Nephron (organoid): ENCODE data around the gene PARVA.

Source experiments
- H3K27ac Mint-ChIP-seq, 3 experiments: 2 replicates each; pipeline ENCODE4 v1.8.0; 2020; ENCODE audit warnings: mixed read lengths in 3 of 3, mild to moderate bottlenecking in 2 of 3, moderate library complexity in 1 of 3
- H3K27me3 Mint-ChIP-seq: 2 replicates; pipeline ENCODE4 v1.8.0; 2021; ENCODE audit warnings: low read depth, mild to moderate bottlenecking, moderate library complexity, mixed read lengths
- H3K36me3 Mint-ChIP-seq: 2 replicates; pipeline ENCODE4 v1.8.0; 2020; ENCODE audit warnings: low read depth, mixed read lengths
- H3K4me1 Mint-ChIP-seq: 2 replicates; pipeline ENCODE4 v1.8.0; 2020; ENCODE audit warnings: mixed read lengths
- H3K4me3 Mint-ChIP-seq, 3 experiments: 2 replicates each; pipeline ENCODE4 v1.8.0; 2020; ENCODE audit warnings: mild to moderate bottlenecking in 3 of 3, mixed read lengths in 3 of 3, moderate library complexity in 2 of 3
- H3K9me3 Mint-ChIP-seq: 2 replicates; pipeline ENCODE4 v1.8.0; 2020; ENCODE audit warnings: mixed read lengths
- TF ChIP-seq, protein P1 (sequence below), 3 experiments: fragments of 200-600 bp; sonication (generic); IDR thresholded peaks; one replicate each; pipeline ENCODE4 v1.5.0; 2021; ENCODE audit warnings: antibody characterized with exemption in 3 of 3; ENCODE audit not compliant: unreplicated experiment in 3 of 3

PARVA gene

DNA sequence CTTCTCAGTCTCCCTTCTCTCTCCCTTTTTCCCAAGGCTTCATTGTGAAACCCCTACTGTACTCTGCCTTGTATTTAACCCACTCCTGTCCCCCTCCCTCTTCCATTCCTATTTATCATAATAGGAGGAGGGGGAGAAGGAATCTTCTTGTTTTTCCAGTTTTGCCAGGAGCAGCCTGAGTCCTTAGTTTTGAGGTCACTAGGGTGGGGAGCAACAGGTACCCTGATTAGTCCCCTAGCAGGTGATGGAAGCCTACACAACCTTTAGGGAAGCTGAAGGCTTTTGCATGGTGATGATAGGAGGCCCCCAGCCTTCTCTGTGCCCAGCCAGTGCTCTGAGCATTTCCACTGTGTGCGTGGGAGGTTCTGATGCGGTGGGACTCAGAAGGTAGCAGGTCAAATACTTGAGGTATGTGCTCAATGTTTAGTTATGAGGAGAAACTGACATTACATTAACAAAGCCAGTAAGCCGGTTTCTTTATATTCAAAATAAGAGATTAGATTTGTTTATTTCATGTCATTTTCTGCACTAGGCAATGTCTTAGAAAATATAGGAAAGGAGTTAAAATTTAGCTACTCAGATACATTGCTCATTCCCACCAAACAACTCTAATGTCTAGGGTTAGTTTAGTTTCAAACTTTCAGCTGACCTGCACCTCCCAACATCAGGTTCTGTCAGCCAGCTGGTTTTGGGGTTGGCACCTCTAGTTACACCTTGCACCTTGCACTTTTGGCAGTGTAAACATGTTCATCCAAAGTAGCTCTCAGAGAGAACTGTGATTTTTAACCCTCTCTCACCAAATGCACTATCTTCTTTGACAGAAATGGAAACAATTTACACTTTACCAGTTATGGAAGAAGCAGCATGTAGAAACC lies 26.0 kb downstream of the PARVA start:
- TF ChIP-seq, protein P1, sequence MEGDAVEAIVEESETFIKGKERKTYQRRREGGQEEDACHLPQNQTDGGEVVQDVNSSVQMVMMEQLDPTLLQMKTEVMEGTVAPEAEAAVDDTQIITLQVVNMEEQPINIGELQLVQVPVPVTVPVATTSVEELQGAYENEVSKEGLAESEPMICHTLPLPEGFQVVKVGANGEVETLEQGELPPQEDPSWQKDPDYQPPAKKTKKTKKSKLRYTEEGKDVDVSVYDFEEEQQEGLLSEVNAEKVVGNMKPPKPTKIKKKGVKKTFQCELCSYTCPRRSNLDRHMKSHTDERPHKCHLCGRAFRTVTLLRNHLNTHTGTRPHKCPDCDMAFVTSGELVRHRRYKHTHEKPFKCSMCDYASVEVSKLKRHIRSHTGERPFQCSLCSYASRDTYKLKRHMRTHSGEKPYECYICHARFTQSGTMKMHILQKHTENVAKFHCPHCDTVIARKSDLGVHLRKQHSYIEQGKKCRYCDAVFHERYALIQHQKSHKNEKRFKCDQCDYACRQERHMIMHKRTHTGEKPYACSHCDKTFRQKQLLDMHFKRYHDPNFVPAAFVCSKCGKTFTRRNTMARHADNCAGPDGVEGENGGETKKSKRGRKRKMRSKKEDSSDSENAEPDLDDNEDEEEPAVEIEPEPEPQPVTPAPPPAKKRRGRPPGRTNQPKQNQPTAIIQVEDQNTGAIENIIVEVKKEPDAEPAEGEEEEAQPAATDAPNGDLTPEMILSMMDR (IDR thresholded peaks at IDR 0.05; ENCODE audit: unreplicated experiment in 3 of 3), result no peak
- peaks cover 64% of the 10 kb centered on the region for H3K4me1 Mint-ChIP-seq

GRCh38 chr11:12403997-12404350 lies 26.6 kb downstream of the PARVA start:
- H3K27me3 Mint-ChIP-seq, result no peaks in the 10 kb centered on the region
- TF ChIP-seq, protein P1 (IDR thresholded peaks at IDR 0.05; ENCODE audit: unreplicated experiment in 3 of 3), result no peak
- peak overlapping the region; percentile 3 to 95 (median 45) for H3K27ac Mint-ChIP-seq
- peaks cover 62% of the 10 kb centered on the region for H3K4me1 Mint-ChIP-seq
- peaks cover 12% of the 10 kb centered on the region for H3K36me3 Mint-ChIP-seq
- no peaks in the 10 kb centered on the region for H3K9me3 Mint-ChIP-seq
- no peak overlapping the region for H3K4me3 Mint-ChIP-seq

More for the DNA sequence above, 26.0 kb downstream of the PARVA start:
- H3K9me3 Mint-ChIP-seq, result no peaks in the 10 kb centered on the region
- H3K4me3 Mint-ChIP-seq, result no peak overlapping the region
- H3K27ac Mint-ChIP-seq, result peak overlapping the region; percentile 73 to 95 (median 74)
- H3K27me3 Mint-ChIP-seq, result no peaks in the 10 kb centered on the region
- peaks cover 15% of the 10 kb centered on the region for H3K36me3 Mint-ChIP-seq

DNA sequence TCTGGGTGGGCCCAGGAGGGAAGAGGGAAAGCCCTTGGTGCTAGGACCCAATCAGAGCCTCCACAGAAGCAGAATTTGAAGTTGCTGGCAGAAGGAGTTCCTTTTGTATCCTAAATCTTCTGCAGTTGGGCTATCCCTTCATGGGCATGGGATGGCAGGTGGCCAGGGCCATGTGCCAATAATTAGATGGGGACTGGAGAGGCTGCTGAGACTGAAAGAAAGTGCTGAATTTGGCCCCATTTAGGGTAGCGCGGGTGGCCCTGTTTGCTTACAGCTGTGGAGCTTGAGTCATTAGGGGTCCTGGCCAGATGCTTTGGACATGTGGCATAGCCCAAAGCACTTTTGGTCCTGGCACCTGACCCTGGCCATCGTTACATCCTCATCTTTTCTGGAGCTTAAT lies 27.1 kb downstream of the PARVA start:
- peaks cover 12% of the 10 kb centered on the region for H3K36me3 Mint-ChIP-seq
- peaks cover 64% of the 10 kb centered on the region for H3K4me1 Mint-ChIP-seq
- H3K27me3 Mint-ChIP-seq, result no peaks in the 10 kb centered on the region
- TF ChIP-seq, protein P1 (IDR thresholded peaks at IDR 0.05; ENCODE audit: unreplicated experiment in 3 of 3), result no peak
- no peaks in the 10 kb centered on the region for H3K9me3 Mint-ChIP-seq
- no peak overlapping the region for H3K4me3 Mint-ChIP-seq
- peak overlapping the region; percentile 3 to 95 (median 45) for H3K27ac Mint-ChIP-seq

- TF ChIP-seq, protein P1 (IDR thresholded peaks at IDR 0.05; ENCODE audit: unreplicated experiment in 3 of 3), result no peak
- Mint-ChIP-seq H3K4me3 (no peak overlapping the region), H3K9me3 (no peaks in the 10 kb centered on the region), H3K36me3 (peaks cover 12% of the 10 kb centered on the region), H3K27ac (peak overlapping the region in 2 of 3 experiments; percentile 33 to 79), H3K27me3 (no peaks in the 10 kb centered on the region), H3K4me1 (peaks cover 70% of the 10 kb centered on the region)
These were observed 30.9 kb downstream of the PARVA start for GRCh38 chr11:12408156-12408770.

GRCh38 chr11:12409621-12410005 lies 32.2 kb downstream of the PARVA start:
- H3K27me3 Mint-ChIP-seq, result no peaks in the 10 kb centered on the region
- peaks cover 8% of the 10 kb centered on the region for H3K36me3 Mint-ChIP-seq
- no peaks in the 10 kb centered on the region for H3K9me3 Mint-ChIP-seq
- H3K4me1 Mint-ChIP-seq, result peaks cover 73% of the 10 kb centered on the region
- H3K4me3 Mint-ChIP-seq, result no peak overlapping the region
- TF ChIP-seq, protein P1 (IDR thresholded peaks at IDR 0.05; ENCODE audit: unreplicated experiment in 3 of 3), result no peak
- peak overlapping the region; percentile 12 to 85 (median 79) for H3K27ac Mint-ChIP-seq
